ENCODE measurements around the gene CORO2B. TPM values are rescaled to one million over a fixed set of nuclear protein-coding genes. Genes with fewer than 3 reads are reported as not detected.

CORO2B gene
- total RNA-seq, 2 donors from 2014 or later: not detected

DNA sequence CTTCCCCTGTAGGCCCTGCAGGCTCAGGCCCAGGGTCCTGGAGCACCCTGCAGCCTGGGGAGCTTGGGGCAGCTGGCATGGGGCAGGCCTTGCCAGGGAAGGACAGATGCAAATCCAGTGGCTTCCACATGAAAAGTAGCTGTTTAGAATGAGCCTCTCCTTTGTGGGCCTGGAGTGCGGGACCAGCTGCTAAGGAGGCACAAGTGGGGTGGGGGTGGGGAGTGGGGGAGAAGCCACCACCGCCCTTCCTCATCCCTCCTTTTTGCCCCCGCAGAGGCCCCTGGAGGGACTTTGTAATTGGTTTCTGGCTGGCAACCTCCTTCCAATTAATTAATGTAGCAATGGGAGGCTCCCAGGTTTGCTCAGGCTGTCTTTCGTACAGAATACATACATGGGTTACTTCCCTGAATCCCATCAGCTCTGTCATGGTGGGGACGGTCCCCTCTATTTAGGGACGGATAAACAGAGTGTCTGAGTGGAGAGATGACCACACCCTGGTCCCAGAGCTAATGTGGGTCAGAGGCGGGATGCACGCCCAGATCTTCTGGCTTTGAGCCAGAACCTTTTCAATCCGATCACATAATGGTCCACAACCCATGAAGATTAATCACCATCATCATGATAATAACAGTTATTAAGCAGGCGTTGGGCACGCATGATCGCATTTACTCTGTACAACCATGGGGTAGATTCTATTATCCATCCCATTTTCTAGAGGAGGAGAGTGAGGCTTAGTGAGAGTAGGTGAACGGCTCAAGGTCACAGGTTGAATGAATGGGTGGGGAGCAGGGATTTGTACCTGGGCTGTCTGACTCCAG lies 6.2 kb downstream of the CORO2B start:
- no peak overlapping the region for H3K27ac Mint-ChIP-seq
- no peak for ATAC-seq
- H3K9me3 Mint-ChIP-seq: no peaks in the 10 kb centered on the region
- H3K27me3 Mint-ChIP-seq: peaks cover 9 to 15% of the 10 kb centered on the region in 2 donors
- H3K36me3 Mint-ChIP-seq: no peaks in the 10 kb centered on the region
- no peaks in the 10 kb centered on the region for H3K4me1 Mint-ChIP-seq (ENCODE audit: low read depth in 2 of 2)
- H3K4me3 Mint-ChIP-seq: no peak overlapping the region
- DNase-seq (ENCODE audit: low spot score): no peak

DNA sequence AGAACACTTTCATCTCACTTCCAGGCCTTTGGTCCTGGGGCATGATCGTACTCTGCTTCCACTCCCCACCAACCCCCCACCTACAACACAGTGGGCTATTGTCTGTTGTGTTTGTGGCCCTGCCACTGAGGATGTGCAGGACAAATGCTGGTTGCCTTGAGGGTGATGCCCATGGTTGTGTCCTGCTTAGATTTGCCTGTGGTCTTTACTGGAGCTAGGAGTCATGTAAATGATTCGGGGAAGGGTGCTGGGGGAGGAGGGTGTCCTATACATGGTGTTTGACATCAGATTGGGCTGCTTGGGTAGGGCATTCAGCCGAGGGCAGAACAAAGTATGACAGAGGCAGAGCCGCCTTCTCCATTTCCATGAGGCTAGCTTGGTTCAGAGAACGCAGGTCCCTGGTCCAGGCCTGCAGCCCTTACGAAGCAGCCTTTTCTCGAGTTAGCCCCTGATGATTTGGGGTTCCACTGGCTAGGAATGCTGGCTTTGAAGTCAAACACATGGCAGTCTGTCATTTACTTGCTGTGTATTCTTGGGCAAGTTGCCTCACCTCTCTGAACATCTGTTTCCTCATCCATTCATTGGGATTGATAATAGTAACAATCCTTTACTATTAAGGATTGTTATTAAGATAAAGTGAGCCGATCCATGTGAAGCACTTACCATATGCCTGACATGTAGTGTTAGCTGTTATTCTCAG lies 6.9 kb downstream of the CORO2B start:
- no peaks in the 10 kb centered on the region for H3K36me3 Mint-ChIP-seq
- H3K27ac Mint-ChIP-seq: no peak overlapping the region
- no peak overlapping the region for H3K4me3 Mint-ChIP-seq
- DNase-seq (ENCODE audit: low spot score) (no peak), ATAC-seq (no peak)
- H3K4me1 Mint-ChIP-seq (ENCODE audit: low read depth in 2 of 2): no peaks in the 10 kb centered on the region
- H3K9me3 Mint-ChIP-seq: no peaks in the 10 kb centered on the region
- peaks cover 1 to 8% of the 10 kb centered on the region in 2 donors for H3K27me3 Mint-ChIP-seq

DNA sequence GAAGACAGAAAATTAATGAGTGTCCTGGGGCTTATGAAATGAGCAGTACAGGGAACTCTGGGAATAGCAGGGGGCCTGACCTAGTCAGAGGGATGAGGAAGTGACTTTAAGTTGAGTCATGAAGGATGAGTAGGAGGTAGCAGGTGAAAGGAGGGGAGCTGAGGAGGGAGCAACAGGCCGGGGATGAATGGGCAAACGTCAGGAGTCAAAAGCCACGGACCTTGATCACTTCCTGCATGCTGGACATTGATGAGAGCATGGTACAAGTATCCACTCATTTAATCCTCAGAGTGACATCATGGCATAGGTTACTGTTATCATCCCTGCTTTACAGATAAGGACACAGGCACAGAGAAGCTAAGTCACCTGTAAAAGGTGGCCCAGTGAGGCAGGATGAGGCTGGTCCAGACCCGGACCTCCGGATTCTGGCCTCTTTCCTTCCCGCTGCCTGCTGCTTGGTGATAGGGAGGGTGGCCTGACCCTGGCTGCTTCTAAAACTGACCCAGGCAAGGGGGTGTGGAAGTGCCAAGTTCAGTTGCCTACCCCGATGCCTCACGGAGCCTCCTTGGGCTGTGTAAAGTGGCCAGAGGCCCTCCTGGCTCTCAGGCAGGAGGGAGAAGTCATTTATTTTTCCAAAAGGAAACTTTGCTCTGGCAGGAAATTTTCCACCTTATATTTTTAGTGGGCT lies 7.6 kb downstream of the CORO2B start:
- no peaks in the 10 kb centered on the region for H3K36me3 Mint-ChIP-seq
- no peaks in the 10 kb centered on the region for H3K4me1 Mint-ChIP-seq (ENCODE audit: low read depth in 2 of 2)
- no peak overlapping the region for H3K27ac Mint-ChIP-seq
- peaks cover 0 to 11% of the 10 kb centered on the region in 2 donors for H3K27me3 Mint-ChIP-seq
- no peaks in the 10 kb centered on the region for H3K9me3 Mint-ChIP-seq
- H3K4me3 Mint-ChIP-seq: no peak overlapping the region
- no peak for DNase-seq (ENCODE audit: low spot score)
- ATAC-seq: no peak

DNA sequence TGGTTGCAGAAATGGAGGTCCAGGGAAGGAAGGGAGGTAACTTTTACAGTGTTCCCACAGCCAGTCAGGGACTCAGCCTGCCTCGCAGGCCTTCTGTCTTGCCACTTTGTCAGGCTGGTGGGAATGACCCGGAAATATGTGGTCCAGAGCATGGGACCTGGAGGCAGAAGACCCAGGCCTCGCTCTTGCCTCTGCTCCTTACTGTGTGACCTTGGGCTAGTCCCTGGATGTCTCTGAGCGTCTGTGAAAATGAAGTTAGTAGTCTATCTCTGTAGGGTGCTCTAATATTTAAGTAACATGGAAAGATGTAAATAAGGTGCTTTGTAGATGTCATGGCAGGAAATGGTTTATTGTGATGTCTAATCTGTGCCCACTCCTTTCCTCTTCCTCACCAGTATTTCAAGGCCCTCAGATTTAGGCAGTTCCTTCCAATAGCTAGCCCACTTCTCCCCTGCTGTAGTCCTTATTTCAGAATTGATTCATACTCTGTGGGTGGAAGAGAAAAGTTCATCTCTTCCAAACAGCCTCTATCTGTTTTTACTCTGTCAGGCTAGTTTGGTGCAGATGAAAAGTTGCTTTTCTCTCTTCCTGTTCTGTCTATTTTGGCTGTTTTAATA lies 9.1 kb downstream of the CORO2B start:
- no peak for ATAC-seq
- H3K36me3 Mint-ChIP-seq: no peaks in the 10 kb centered on the region
- H3K27me3 Mint-ChIP-seq: peaks cover 0 to 11% of the 10 kb centered on the region in 2 donors
- H3K27ac Mint-ChIP-seq: no peak overlapping the region
- no peak for DNase-seq (ENCODE audit: low spot score)
- no peak overlapping the region for H3K4me3 Mint-ChIP-seq
- no peaks in the 10 kb centered on the region for H3K4me1 Mint-ChIP-seq (ENCODE audit: low read depth in 2 of 2)
- H3K9me3 Mint-ChIP-seq: no peaks in the 10 kb centered on the region

DNA sequence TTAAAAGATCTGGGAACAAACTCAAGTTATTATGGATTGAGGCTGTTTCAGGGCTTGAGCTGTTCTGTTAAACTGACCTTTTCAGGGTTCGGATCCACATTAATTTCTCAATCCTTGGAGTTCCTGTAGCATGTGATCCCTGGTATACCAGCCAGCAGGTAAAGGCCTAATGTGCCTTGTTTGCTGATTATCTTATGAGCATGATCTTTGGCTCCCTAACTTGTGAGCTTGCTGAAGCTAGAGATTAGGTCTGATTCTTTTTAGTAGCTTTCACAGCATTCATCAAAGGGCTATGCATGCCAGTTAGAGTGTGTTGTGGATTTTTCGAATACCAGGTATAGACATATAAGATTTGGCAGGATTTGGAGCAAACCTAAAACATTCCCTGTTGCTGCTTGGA lies 10.3 kb downstream of the CORO2B start:
- Mint-ChIP-seq H3K27ac (no peak overlapping the region), H3K27me3 (peaks cover 7 to 16% of the 10 kb centered on the region in 2 donors), H3K4me3 (no peak overlapping the region), H3K4me1 (ENCODE audit: low read depth in 2 of 2) (no peaks in the 10 kb centered on the region), H3K9me3 (no peaks in the 10 kb centered on the region), H3K36me3 (no peaks in the 10 kb centered on the region)
- DNase-seq (ENCODE audit: low spot score): no peak
- no peak for ATAC-seq

DNA sequence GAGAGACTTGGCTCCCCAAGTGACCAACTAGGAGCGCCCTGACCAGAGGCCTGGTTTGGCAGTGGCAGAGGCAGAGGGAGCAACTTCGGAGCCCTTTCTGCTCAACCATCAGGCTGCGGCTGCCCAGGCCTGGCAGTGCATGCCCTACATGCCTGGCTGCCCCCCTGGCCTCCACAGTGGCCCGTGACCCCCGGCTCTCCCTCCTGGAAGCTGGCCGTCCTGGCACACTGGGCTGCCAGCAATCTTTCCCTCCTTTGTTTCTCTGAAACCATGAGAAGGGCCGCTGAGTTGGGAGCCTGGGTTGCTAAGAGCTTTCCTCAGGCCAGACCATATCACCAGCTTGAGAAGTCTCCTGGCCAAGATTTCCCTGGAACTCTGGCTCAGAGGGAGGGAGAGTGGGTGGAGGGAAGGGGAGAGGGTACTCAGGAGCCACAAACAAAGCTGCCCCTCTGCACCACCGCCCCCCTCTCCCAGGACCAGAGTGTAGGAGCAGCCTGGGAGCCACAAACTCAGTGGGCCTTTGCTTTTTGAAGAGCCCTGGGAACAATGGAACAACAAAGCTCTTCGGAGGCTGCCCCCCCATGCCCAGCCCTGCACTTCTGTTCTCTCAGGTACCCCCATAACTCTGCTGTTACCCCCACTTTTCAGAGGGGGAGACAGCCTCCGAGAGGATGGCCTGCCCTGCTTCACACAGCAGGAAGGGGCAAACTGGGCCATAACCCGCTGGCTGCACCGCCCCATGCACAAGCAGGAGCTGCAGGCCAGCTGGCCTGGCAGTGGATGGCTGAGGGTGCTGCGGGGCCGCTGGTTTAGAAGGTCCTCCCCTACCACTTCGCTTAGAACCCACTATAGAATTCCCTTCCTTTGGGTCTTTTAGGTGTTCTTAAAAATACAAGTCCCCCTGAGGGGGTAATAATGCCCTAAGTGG lies 11.3 kb downstream of the CORO2B start:
- ATAC-seq (no peak), DNase-seq (ENCODE audit: low spot score) (no peak)
- Mint-ChIP-seq H3K36me3 (no peaks in the 10 kb centered on the region), H3K27me3 (peaks cover 7 to 16% of the 10 kb centered on the region in 2 donors), H3K27ac (no peak overlapping the region), H3K4me1 (ENCODE audit: low read depth in 2 of 2) (no peaks in the 10 kb centered on the region), H3K4me3 (no peak overlapping the region), H3K9me3 (no peaks in the 10 kb centered on the region)

DNA sequence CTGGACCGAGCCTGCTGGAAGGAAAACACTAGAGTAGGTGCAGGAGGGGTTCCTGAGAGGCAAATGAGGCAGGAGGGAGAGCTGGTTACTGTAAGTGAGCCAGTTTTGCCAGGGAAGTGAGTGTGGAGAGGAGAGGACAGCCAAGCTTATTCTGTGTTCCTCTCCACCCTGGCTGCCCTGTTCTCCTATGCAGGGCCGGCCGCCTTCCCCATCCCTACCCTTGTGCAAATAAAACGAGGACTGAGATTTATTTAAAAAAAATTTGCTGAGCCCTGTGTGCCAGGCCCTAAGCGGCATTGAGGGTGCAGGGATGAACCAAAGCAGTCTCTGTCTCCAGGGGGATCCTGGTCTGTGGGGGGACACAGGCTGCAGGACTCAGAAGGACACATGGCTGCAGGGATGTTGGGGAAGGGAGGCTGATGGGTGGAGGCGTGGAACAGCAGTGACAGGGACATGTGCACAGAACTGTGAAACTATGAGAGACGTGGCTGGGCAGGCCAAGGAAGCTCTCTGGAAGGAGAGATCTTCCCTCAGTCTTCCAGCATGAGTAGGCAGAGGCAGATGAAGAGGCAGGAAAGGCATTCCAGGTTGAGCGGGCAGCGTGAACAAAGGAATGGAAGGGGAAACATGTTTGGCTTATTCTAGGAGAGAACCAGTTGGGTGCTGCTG lies 12.1 kb downstream of the CORO2B start:
- peaks cover 7 to 16% of the 10 kb centered on the region in 2 donors for H3K27me3 Mint-ChIP-seq
- no peaks in the 10 kb centered on the region for H3K4me1 Mint-ChIP-seq (ENCODE audit: low read depth in 2 of 2)
- H3K27ac Mint-ChIP-seq: no peak overlapping the region
- ATAC-seq (no peak), DNase-seq (ENCODE audit: low spot score) (no peak)
- no peak overlapping the region for H3K4me3 Mint-ChIP-seq
- no peaks in the 10 kb centered on the region for H3K9me3 Mint-ChIP-seq
- no peaks in the 10 kb centered on the region for H3K36me3 Mint-ChIP-seq

DNA sequence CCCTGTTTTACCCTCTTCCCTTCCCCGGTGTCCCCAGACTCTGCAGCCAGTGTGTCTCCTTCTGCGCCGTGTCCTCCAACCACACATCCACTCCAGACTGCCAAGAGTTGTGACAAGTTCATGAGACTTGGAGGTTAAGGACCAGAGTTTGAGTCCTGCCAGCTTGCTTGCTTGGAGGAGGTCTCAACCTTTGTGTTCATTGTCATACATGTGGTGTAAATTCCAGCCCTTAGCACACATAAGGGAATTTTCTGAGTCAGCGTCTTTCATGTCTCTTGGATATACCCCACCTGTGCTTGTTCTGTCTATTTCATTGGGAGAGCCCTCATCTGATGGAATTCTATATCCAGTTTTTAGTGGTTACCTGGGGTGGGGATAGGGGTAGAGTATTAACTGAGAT lies 13.3 kb downstream of the CORO2B start:
- no peak for DNase-seq (ENCODE audit: low spot score)
- H3K4me3 Mint-ChIP-seq: no peak overlapping the region
- no peak overlapping the region for H3K27ac Mint-ChIP-seq
- no peaks in the 10 kb centered on the region for H3K9me3 Mint-ChIP-seq
- H3K36me3 Mint-ChIP-seq: no peaks in the 10 kb centered on the region
- no peak for ATAC-seq
- H3K27me3 Mint-ChIP-seq: peaks cover 7 to 15% of the 10 kb centered on the region in 2 donors
- no peaks in the 10 kb centered on the region for H3K4me1 Mint-ChIP-seq (ENCODE audit: low read depth in 2 of 2)

DNA sequence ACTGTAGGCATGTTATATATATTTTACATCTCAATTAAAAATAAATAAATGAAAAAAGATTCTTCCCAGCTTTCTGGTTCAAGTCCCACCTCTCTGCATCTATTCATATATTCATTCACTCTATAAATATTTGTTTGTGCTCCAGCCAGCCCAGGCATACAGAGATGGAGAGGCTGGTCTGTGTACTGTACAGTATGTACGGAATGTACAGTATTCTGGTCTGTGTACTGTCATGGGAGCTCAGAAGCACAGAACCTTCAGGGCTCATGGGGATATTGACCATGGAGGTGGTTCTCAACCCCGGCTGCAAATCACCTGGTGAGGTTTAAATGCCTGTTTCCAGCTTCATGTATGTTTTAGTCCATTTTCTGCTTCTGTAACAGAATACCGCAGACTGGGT lies 13.8 kb downstream of the CORO2B start:
- Mint-ChIP-seq H3K27me3 (peaks cover 7 to 15% of the 10 kb centered on the region in 2 donors), H3K36me3 (no peaks in the 10 kb centered on the region), H3K4me3 (no peak overlapping the region), H3K4me1 (ENCODE audit: low read depth in 2 of 2) (no peaks in the 10 kb centered on the region), H3K27ac (no peak overlapping the region), H3K9me3 (no peaks in the 10 kb centered on the region)
- DNase-seq (ENCODE audit: low spot score) (no peak), ATAC-seq (no peak)

DNA sequence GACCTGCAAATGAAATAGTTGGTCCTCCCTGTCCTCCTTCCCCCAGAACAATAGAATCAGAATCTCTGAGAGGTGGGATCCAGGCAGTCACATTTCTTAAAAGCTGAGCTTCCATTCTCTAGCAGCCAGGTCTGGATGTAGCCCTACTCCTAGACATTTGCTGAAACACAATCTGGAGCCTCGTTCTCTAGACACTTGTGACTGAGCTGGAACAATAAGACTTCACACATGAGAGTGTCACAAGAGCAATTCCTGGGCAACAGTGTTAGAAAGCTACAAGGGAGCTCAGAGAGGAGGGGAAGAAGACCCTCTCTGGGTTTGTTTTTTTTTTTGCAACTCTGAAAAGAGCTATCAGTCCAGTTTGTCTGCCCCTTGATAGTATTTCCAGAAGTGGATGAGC lies 14.5 kb downstream of the CORO2B start:
- Mint-ChIP-seq H3K36me3 (no peaks in the 10 kb centered on the region), H3K9me3 (no peaks in the 10 kb centered on the region), H3K4me1 (ENCODE audit: low read depth in 2 of 2) (no peaks in the 10 kb centered on the region), H3K4me3 (no peak overlapping the region), H3K27me3 (peaks cover 7 to 17% of the 10 kb centered on the region in 2 donors), H3K27ac (no peak overlapping the region)
- DNase-seq (ENCODE audit: low spot score) (no peak), ATAC-seq (no peak)

DNA sequence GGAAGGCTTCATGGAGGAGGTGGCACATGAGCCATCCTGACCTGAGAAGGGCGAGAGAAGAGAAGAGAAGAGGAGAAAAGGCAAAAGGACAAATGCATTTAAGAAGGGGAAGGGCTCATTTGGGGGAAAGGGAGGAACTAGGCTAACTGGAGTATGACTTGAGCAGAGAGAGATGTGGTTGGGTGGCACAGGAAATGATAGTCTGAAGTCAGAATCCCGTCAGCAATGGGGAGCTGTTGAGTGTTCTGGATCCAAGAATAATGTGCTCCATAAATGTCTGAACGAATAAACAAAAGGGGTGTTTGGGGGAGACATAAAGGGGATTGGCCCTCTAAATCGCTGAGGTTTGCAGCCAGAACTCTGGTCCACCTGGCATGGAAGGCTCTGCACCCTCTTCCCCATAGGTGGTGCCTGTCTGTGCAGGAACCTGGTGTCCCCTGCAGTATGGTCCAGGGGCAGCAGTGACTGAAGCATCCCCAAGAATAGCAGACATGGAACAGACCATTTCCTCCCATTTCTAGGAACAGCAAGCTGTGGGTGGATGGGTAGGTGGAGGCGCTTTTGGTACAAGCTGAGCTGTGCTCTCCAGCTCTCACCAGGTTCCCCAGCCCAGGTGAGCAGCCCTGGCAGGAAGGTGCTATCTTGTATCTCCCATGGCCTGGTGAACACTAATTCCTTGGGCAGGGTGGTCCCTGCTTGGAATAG lies 15.2 kb downstream of the CORO2B start:
- Mint-ChIP-seq H3K27ac (no peak overlapping the region), H3K4me1 (ENCODE audit: low read depth in 2 of 2) (no peaks in the 10 kb centered on the region), H3K4me3 (no peak overlapping the region), H3K9me3 (no peaks in the 10 kb centered on the region), H3K36me3 (no peaks in the 10 kb centered on the region), H3K27me3 (peaks cover 7 to 17% of the 10 kb centered on the region in 2 donors)
- no peak for ATAC-seq
- DNase-seq (ENCODE audit: low spot score): no peak

DNA sequence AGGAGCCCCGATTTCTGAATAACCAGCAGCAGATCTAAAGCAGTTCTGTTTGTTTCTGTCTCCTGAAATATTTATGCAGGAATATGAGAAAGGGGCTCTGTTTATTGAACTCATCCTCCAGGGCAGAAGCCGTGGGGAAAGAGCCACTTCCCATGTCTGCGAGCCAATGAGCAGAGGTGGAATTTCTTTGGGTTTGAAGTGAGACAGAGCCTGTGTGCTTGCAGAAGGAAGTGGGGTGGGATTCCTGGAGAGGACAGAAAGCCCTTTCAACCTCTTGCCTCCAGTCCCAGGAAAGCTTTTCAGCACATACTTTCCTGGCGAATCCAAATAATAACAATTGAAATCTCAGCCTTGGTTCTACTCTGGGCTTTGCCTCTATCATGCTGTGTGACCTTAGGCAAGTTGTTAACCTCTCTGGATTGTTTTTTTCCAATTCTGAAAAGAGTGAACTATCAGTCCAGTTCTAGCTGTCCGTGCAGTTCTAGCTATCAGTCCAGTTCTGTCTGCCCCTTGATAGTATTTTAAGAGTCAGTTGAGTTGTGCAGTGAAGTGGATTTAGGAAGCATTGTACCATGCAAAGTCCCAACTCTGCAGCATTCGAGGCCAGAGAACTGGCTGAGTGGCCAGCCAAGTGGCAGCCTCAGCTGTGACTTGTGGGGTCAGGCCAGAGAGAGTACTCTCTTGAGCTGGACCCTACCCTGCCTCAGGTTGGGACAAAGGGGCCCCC lies 15.9 kb downstream of the CORO2B start:
- H3K36me3 Mint-ChIP-seq: no peaks in the 10 kb centered on the region
- no peaks in the 10 kb centered on the region for H3K4me1 Mint-ChIP-seq (ENCODE audit: low read depth in 2 of 2)
- H3K4me3 Mint-ChIP-seq: no peak overlapping the region
- H3K9me3 Mint-ChIP-seq: no peaks in the 10 kb centered on the region
- no peak overlapping the region for H3K27ac Mint-ChIP-seq
- peaks cover 7 to 17% of the 10 kb centered on the region in 2 donors for H3K27me3 Mint-ChIP-seq
- DNase-seq (ENCODE audit: low spot score) (no peak), ATAC-seq (no peak)

Measured in natural killer cell treated with Interleukin-12 subunit alpha and Interleukin-12 subunit beta and Interleukin-15 and Interleukin-18, amount 100 ng/mL, for 72 hours (primary cell).